ENCODE data around the gene SPRR2B.
"Not testable (repeated sequence)": the region's sequence is repeated elsewhere in the genome, so short reads cannot be mapped to it uniquely, and the experiment has no call there.

SPRR2B gene

GRCh38 chr1:153071511-153071910 lies at the start of gene SPRR2B:
Gene SPRR2B (minus strand): TSS chr1:153071611. CDS start chr1:153070839, 772 bp downstream.
- no peak for DNase-seq

GRCh38 chr1:153120945-153121344 lies 49.5 kb upstream of the SPRR2B start:
- no peak for DNase-seq

- DNase-seq, result no peak
Observed at GRCh38 chr1:153119491-153119971, 48.1 kb upstream of the SPRR2B start.

GRCh38 chr1:153115264-153115663 lies 43.9 kb upstream of the SPRR2B start:
- not testable (repeated sequence) for DNase-seq

GRCh38 chr1:153113416-153113815 lies 42.0 kb upstream of the SPRR2B start, which contains the start of gene SPRR2F:
Gene SPRR2F (minus strand): TSS chr1:153113516. CDS start chr1:153112733, 783 bp downstream.
- no peak for DNase-seq

- not testable (repeated sequence) for DNase-seq
Observed at GRCh38 chr1:153112454-153112853, 41.0 kb upstream of the SPRR2B start.

- no peak for DNase-seq
Observed at GRCh38 chr1:153100245-153100644, 28.8 kb upstream of the SPRR2B start.

GRCh38 chr1:153099461-153100045 lies 28.1 kb upstream of the SPRR2B start:
- no peak for DNase-seq

GRCh38 chr1:153095764-153096163 lies 24.4 kb upstream of the SPRR2B start:
- no peak for DNase-seq

GRCh38 chr1:153094426-153094825 lies 23.0 kb upstream of the SPRR2B start, which contains the start of gene SPRR2E:
Gene SPRR2E (minus strand): TSS chr1:153094526. CDS start chr1:153093751, 775 bp downstream.
- no peak for DNase-seq

- DNase-seq, result no peak
Observed at GRCh38 chr1:153087652-153088051, 16.2 kb upstream of the SPRR2B start.

- no peak for DNase-seq
Observed at GRCh38 chr1:153081736-153082135, 10.3 kb upstream of the SPRR2B start.

GRCh38 chr1:153072806-153073726 lies 1.7 kb upstream of the SPRR2B start:
- no peak for DNase-seq

GRCh38 chr1:153070243-153070642 lies 1.2 kb downstream of the SPRR2B start:
- no peak for DNase-seq

GRCh38 chr1:153058826-153059784 lies 12.3 kb downstream of the SPRR2B start:
- DNase-seq, result no peak

- no peak for DNase-seq
Observed at GRCh38 chr1:153058154-153058553, 13.3 kb downstream of the SPRR2B start.

- DNase-seq, result no peak
Observed at GRCh38 chr1:153057375-153057774, 14.0 kb downstream of the SPRR2B start, which contains the start of gene SPRR2A. Gene SPRR2A (minus strand): TSS chr1:153057512. CDS start chr1:153056735, 777 bp downstream.

- not testable (repeated sequence) for DNase-seq
Observed at GRCh38 chr1:153056111-153056510, 15.3 kb downstream of the SPRR2B start.

- DNase-seq, result no peak
Observed at GRCh38 chr1:153049211-153049610, 22.2 kb downstream of the SPRR2B start.

- DNase-seq, result no peak
Observed at GRCh38 chr1:153040950-153041631, 30.3 kb downstream of the SPRR2B start, which contains the start of gene SPRR2D. Gene SPRR2D (minus strand): TSS chr1:153041120. CDS start chr1:153040346, 774 bp downstream.

- no peak for DNase-seq
Observed at GRCh38 chr1:153035211-153035610, 36.2 kb downstream of the SPRR2B start.

Measured in T1000 (cell line).